ENCODE results near the gene IL1RL1. TPM values are rescaled to one million over a fixed set of nuclear protein-coding genes. Genes with fewer than 3 reads are reported as not detected.

The IL1RL1 gene
- total RNA-seq, result 10 to 100 TPM in 1 of 4 donors, 1 to 10 TPM in 3; 4.3 to 20.2 (median 8.1) TPM

DNA sequence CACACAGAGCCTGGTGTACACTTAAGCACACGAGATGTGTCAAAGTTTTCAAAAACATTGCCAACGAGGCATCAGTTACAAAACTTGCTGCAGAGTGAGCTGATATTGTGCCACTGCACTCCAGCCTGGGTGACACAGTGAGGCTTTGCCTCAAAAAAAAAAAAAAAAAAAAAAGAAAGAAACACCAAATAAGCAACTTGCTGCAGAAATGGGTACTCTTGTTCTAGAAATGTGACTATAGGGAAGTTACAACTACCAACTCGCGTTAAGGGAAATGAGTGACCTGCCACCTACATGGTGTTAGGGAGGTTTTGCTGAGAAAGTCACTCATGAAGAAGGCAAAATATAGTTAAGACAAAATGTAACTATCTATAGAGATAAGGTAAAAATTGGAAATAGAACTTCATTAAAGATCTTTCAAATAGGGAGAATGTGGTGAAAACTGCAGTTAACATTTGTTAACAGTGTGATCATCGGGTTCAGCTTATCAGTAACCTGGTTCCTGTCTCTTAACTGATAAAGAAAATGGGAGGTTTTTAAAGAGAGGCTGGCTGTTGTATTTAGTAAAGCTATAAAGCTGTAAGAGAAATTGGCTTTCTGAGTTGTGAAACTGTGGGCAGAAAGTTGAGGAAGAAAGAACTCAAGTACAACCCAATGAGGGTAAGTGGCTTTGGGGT is at the start of gene IL1RL1:
IL1RL1 (plus strand) TSS at position 600 of the 677 bp plus-strand sequence. CDS start 26,702 bp downstream, outside the sequence.
- Histone ChIP-seq H3K4me3 (no peak within 1 kb of the TSS), H3K4me1 (no peaks in the 10 kb centered on the region), H3K9me3 (no peaks in the 10 kb centered on the region), H3K36me3 (no peaks in the 10 kb centered on the region), H3K27ac (replicated peaks in 1 of 4) (no peak within 1 kb of the TSS), H3K27me3 (peaks cover 0 to 10% (median 0%) of the 10 kb centered on the region in 4 donors)
- DNase-seq (ENCODE audit: extremely low spot score), result no peak
- WGBS, result 76% methylated on average over 5 of the region's 5 CpGs
- intact Hi-C loops (cut with DNase I), result no loop called here
- TF ChIP-seq, protein P1, sequence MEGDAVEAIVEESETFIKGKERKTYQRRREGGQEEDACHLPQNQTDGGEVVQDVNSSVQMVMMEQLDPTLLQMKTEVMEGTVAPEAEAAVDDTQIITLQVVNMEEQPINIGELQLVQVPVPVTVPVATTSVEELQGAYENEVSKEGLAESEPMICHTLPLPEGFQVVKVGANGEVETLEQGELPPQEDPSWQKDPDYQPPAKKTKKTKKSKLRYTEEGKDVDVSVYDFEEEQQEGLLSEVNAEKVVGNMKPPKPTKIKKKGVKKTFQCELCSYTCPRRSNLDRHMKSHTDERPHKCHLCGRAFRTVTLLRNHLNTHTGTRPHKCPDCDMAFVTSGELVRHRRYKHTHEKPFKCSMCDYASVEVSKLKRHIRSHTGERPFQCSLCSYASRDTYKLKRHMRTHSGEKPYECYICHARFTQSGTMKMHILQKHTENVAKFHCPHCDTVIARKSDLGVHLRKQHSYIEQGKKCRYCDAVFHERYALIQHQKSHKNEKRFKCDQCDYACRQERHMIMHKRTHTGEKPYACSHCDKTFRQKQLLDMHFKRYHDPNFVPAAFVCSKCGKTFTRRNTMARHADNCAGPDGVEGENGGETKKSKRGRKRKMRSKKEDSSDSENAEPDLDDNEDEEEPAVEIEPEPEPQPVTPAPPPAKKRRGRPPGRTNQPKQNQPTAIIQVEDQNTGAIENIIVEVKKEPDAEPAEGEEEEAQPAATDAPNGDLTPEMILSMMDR (IDR thresholded peaks at IDR 0.05), result no peak
- TF ChIP-seq POLR2A (IDR thresholded peaks at IDR 0.05; ENCODE audit: low read depth), result no peak
- TF ChIP-seq EP300 (IDR thresholded peaks at IDR 0.05), result no peak
- no peak for TF ChIP-seq POLR2AphosphoS5 (IDR thresholded peaks at IDR 0.05)

DNA sequence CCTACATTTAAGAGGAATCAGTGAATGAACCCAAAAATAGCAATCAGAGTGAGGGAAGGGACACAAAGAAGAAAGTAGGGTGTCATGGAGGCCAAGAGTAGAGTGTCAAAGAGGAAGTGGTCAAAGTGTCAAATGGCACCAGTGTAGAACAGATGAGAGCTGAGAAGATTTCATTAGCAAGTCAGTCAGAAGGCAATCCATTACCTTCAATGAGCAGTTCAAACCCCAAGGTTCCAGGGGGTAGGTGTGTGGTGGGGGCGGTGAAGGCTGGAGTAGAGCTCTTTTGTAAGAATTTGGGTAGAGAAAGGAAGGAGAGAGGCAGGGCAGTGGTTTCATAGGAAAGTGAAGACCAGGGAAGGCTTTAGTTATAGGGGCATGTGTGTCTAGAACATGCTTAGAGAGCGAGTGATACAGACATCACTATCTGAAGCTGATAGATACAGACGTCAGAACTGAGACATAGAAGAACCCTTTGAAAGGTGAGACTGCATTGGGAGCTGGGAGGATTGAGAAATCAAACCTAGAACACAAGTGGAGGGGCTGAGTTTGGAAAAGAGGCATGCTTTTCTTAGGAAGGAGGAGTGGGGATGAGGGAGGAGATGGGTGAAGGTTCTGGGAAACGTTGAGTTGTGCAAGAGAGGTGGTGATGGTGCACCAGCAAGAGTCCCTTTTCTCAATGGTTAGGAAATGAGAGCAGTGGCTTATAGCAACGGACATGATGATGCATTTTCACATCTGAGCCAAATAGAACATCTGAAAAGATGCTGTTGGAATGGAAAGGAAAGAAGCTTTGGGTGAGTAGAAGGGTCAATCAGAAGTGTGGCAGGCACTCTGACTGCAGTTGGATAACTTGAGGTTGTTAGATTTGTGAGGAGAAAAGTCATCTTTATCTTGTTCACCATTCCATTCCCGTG is 48.9 kb upstream of the IL1RL1 start:
- 72% methylated on average over 6 of the region's 6 CpGs for WGBS
- Histone ChIP-seq H3K27ac (replicated peaks in 1 of 4) (no peak overlapping the region), H3K9me3 (no peaks in the 10 kb centered on the region), H3K36me3 (no peaks in the 10 kb centered on the region), H3K27me3 (no peaks in the 10 kb centered on the region), H3K4me1 (no peaks in the 10 kb centered on the region), H3K4me3 (no peak overlapping the region)
- peak; percentile 87 for DNase-seq (ENCODE audit: extremely low spot score)
- intact Hi-C loops (cut with DNase I), result no loop called here
- TF ChIP-seq POLR2AphosphoS5 (IDR thresholded peaks at IDR 0.05) (no peak), EP300 (IDR thresholded peaks at IDR 0.05) (no peak), POLR2A (IDR thresholded peaks at IDR 0.05; ENCODE audit: low read depth) (no peak)
- TF ChIP-seq, protein P1 (IDR thresholded peaks at IDR 0.05), result no peak

DNA sequence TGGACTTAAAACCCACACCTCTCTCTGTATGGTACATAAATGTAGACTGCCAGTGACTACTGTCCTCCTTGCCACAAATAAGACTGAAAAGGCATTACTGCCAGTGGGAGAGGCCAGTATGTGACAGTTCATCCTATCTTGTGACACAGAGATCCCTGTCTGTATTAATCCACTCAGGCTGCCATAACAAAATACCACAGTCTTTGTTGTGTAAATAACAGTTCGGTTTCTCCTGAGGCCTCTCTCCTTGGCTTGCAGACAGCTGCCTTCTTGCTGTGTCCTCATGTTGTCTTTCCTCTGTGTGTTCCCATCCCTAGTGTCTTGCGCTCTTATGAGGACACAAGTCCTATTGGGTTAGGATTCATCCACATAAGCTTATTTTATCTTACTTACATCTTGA is 46.4 kb upstream of the IL1RL1 start:
- DNase-seq (ENCODE audit: extremely low spot score), result peak; percentile 55
- intact Hi-C loops (cut with DNase I), result no loop called here
- Histone ChIP-seq H3K36me3 (no peaks in the 10 kb centered on the region), H3K4me1 (no peaks in the 10 kb centered on the region), H3K9me3 (no peaks in the 10 kb centered on the region), H3K27me3 (no peaks in the 10 kb centered on the region), H3K4me3 (no peak overlapping the region), H3K27ac (replicated peaks in 1 of 4) (no peak overlapping the region)
- TF ChIP-seq POLR2A (IDR thresholded peaks at IDR 0.05; ENCODE audit: low read depth) (no peak), POLR2AphosphoS5 (IDR thresholded peaks at IDR 0.05) (no peak), EP300 (IDR thresholded peaks at IDR 0.05) (no peak)
- TF ChIP-seq, protein P1 (IDR thresholded peaks at IDR 0.05), result no peak
- 85% methylated on average over 2 of the region's 2 CpGs for WGBS

DNA sequence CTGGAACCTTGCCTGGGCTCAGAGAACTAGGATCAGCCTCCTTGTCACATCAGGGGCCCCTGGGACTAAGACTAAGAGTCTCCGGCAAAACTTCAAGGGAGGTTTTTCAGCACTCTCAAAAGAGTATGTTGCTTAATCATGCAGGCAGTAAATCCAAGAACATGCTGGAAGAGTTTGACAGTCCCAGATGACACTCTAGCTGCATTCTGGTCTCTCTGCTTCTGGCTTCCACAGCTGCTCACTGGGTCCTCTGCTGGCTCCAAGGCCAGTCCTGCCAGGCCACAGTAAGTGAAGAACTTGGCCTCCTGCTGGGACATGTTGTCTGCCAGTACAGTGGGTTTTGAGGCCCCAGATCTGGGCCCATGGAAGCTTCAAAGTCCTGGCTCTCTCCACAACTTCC is 45.2 kb upstream of the IL1RL1 start:
- no peaks in the 10 kb centered on the region for H3K9me3 ChIP-seq
- H3K27me3 ChIP-seq, result no peaks in the 10 kb centered on the region
- TF ChIP-seq POLR2A (IDR thresholded peaks at IDR 0.05; ENCODE audit: low read depth) (no peak), EP300 (IDR thresholded peaks at IDR 0.05) (no peak), POLR2AphosphoS5 (IDR thresholded peaks at IDR 0.05) (no peak)
- TF ChIP-seq, protein P1 (IDR thresholded peaks at IDR 0.05), result no peak
- no peak for DNase-seq (ENCODE audit: extremely low spot score)
- H3K4me1 ChIP-seq, result no peaks in the 10 kb centered on the region
- H3K36me3 ChIP-seq, result no peaks in the 10 kb centered on the region
- no peak overlapping the region for H3K27ac ChIP-seq (replicated peaks in 1 of 4)
- intact Hi-C loops (cut with DNase I), result no loop called here
- WGBS, result 73% methylated on average over 1 of the region's 1 CpG
- H3K4me3 ChIP-seq, result no peak overlapping the region

Measured in esophagus muscularis mucosa (tissue), 4 donors.